Measurements from ENCODE around the gene SUSD3. TPM values are rescaled to one million over a fixed set of nuclear protein-coding genes. Genes with fewer than 3 reads are reported as not detected.

SUSD3 gene
- total and polyA plus RNA-seq, 2 of the 4 experiments (the other 2 are of a cell fraction), result 0.54 to 1.5 TPM

GRCh38 chr9:93095205-93096130 lies 37.0 kb downstream of the SUSD3 start:
- H4K91ac ChIP-seq (ENCODE audit: insufficient read depth, low read depth, low read length), result peak overlapping the region; percentile 76
- H2AK9ac ChIP-seq (replicated peaks; ENCODE audit: low read depth, low read length, poor library complexity), result peak overlapping the region; percentile 94
- H3K27ac ChIP-seq (ENCODE audit: insufficient read depth, low read length), result peak overlapping the region; percentile 90
- peak overlapping the region; percentile 69 for H4K5ac ChIP-seq (ENCODE audit: low read depth, low read length)
- intact Hi-C loops (cut with micrococcal nuclease) (loop anchor here (2.0 to 10.0 kb wide), 2 partner anchors 93 to 359 kb away; partner anchors contain the start of genes FAM120A and FAM120AOS), dilution Hi-C loops (cut with HindIII; ENCODE audit: low sequenced_read_pairs, unreplicated experiment) (no loop called here), in situ Hi-C loops (cut with MboI; ENCODE audit: low sequenced_read_pairs) (no loop called here)
- peaks cover 7% of the 10 kb centered on the region for H3K9me3 ChIP-seq (ENCODE audit: control insufficient read depth, insufficient read depth, low read length)
- peak overlapping the region; percentile 91 for H2AFZ ChIP-seq (replicated peaks; ENCODE audit: low read length, poor library complexity)
- H2BK20ac ChIP-seq (ENCODE audit: low read depth, low read length), result no peak overlapping the region
- no peak overlapping the region for H3K56ac ChIP-seq (ENCODE audit: extremely low read depth, insufficient read depth, low read length)
- peaks cover 20% of the 10 kb centered on the region for H3K9me1 ChIP-seq (ENCODE audit: insufficient read depth, low read length)
- peak; percentile 98 for DNase-seq
- peak overlapping the region; percentile 66 for H2BK5ac ChIP-seq (ENCODE audit: low read depth, low read length, poor library complexity, severe bottlenecking)
- peaks cover 18% of the 10 kb centered on the region for H4K20me1 ChIP-seq (ENCODE audit: insufficient read depth, low read length)
- H3K27me3 ChIP-seq (ENCODE audit: control insufficient read depth, insufficient read depth, low read length), result no peaks in the 10 kb centered on the region
- H4K8ac ChIP-seq (ENCODE audit: low read depth in 2 of 2, low read length in 2 of 2), result peak overlapping the region; percentile 96 to 97
- H3K18ac ChIP-seq (ENCODE audit: low read depth, low read length), result peak overlapping the region; percentile 69
- 4% methylated on average over 27 of the region's 95 CpGs; no CpG with 5 or more reads in 1 of the 2 experiments for WGBS, 2 experiments (ENCODE audit: extremely low coverage in 2 of 2, insufficient read length in 1 of 2)
- H2BK15ac ChIP-seq (ENCODE audit: low read depth, low read length), result peak overlapping the region; percentile 70; the same call in 1 of the 3 replicates
- H3K4me2 ChIP-seq (ENCODE audit: low read depth, low read length), result peak overlapping the region; percentile 53
- ChIA-PET CTCF (interaction anchor here (0.5 to 1.2 kb wide), 3 partner anchors 13 to 1992 kb away, joined by 3 to 5 read pairs (median 4); no protein-coding TSS in a partner anchor), POLR2A (ENCODE audit: unreplicated experiment) (no interaction called here)
- H3K9ac ChIP-seq (ENCODE audit: low read depth, low read length), result peak overlapping the region; percentile 85
- ATAC-seq (ENCODE audit: low read depth), result peak; percentile 85
- TF ChIP-seq POLR2A (IDR thresholded peaks at IDR 0.05; ENCODE audit: low read depth, low read length), result peak; percentile 83
- no peak for TF ChIP-seq USF2 (IDR thresholded peaks at IDR 0.05; ENCODE audit: low read depth, low read length)
- no peak for TF ChIP-seq ELK1 (IDR thresholded peaks at IDR 0.05; ENCODE audit: borderline replicate concordance, low read depth, low read length)
- TF ChIP-seq MAZ (IDR thresholded peaks at IDR 0.05; ENCODE audit: borderline replicate concordance, low read depth, low read length), result peak; percentile 84; the same call in 1 of the 2 replicates
- TF ChIP-seq FOS (IDR thresholded peaks at IDR 0.05; ENCODE audit: low read depth, low read length), result no peak
- no peak for TF ChIP-seq NFE2L2 (IDR thresholded peaks at IDR 0.05; ENCODE audit: low read depth, low read length)
- peak; percentile 45; the same call in 1 of the 2 replicates for TF ChIP-seq MXI1 (IDR thresholded peaks at IDR 0.05; ENCODE audit: borderline replicate concordance, low read depth, low read length)
- no peak for TF ChIP-seq CEBPB (IDR thresholded peaks at IDR 0.05; ENCODE audit: low read depth, low read length)
- no peaks in the 10 kb centered on the region for H3K36me3 ChIP-seq (ENCODE audit: control insufficient read depth, insufficient read depth, low read length)
- H3K23ac ChIP-seq (ENCODE audit: low read depth, low read length), result peak overlapping the region; percentile 73; the same call in 1 of the 2 replicates
- peak overlapping the region; percentile 61 for H3K4ac ChIP-seq (ENCODE audit: low read depth, low read length)
- H2AK5ac ChIP-seq (ENCODE audit: low read depth, low read length), result peak overlapping the region; percentile 97
- peaks cover 23 to 35% of the 10 kb centered on the region in 2 experiments; a peak in 3 of 4 replicates for H3K79me1 ChIP-seq (ENCODE audit: low read depth in 1 of 2, low read length in 2 of 2)
- H2BK120ac ChIP-seq (ENCODE audit: low read depth, low read length), result peak overlapping the region; percentile 16
- H3K4me1 ChIP-seq (ENCODE audit: control insufficient read depth, insufficient read depth, low read length), result peaks cover 31% of the 10 kb centered on the region
- H3K4me3 ChIP-seq (ENCODE audit: insufficient read depth, low read depth, low read length), result peak overlapping the region; percentile 51
- BruUV-seq (replicated peaks), result no TSS peak
- peak overlapping the region; percentile 53 for H3K14ac ChIP-seq (replicated peaks; ENCODE audit: low read depth, low read length)
